HuH-7.5 (cell line): Measurements from ENCODE around the gene AP1S3.
"Not testable (repeated sequence)": the region's sequence is repeated elsewhere in the genome, so short reads cannot be mapped to it uniquely, and the experiment has no call there.

Experiments
- DNase-seq: peaks from one replicate; pipeline ENCODE4 v3.0.0; 2011; ENCODE audit warnings: low spot score

Gene AP1S3

GRCh38 chr2:223801736-223802135 is 35.6 kb downstream of the AP1S3 start:
- DNase-seq, result no peak

GRCh38 chr2:223800908-223801307 is 36.5 kb downstream of the AP1S3 start:
- DNase-seq, result no peak

GRCh38 chr2:223797811-223798721 is 39.3 kb downstream of the AP1S3 start:
- no peak for DNase-seq

GRCh38 chr2:223797037-223797436 is 40.3 kb downstream of the AP1S3 start:
- DNase-seq, result no peak

- DNase-seq, result no peak
Measured at GRCh38 chr2:223789423-223789822, 48.0 kb downstream of the AP1S3 start.

- DNase-seq, result no peak
Measured at GRCh38 chr2:223788826-223789225, 48.6 kb downstream of the AP1S3 start.

- not testable (repeated sequence) for DNase-seq
Measured at GRCh38 chr2:223788106-223788505, 49.3 kb downstream of the AP1S3 start.

- DNase-seq, result no peak
Measured at GRCh38 chr2:223787358-223787757, 50.0 kb downstream of the AP1S3 start.

GRCh38 chr2:223786943-223787342 is 50.4 kb downstream of the AP1S3 start:
- DNase-seq, result no peak

GRCh38 chr2:223786236-223786635 is 51.1 kb downstream of the AP1S3 start:
- no peak for DNase-seq

- DNase-seq, result no peak
Measured at GRCh38 chr2:223784221-223784772, 53.1 kb downstream of the AP1S3 start.

- DNase-seq, result no peak
Measured at GRCh38 chr2:223782629-223783028, 54.8 kb downstream of the AP1S3 start.

GRCh38 chr2:223781560-223781959 is 55.8 kb downstream of the AP1S3 start:
- no peak for DNase-seq

- DNase-seq, result peak; percentile 55
Measured at GRCh38 chr2:223779877-223780276, 57.5 kb downstream of the AP1S3 start.

- DNase-seq, result no peak
Measured at GRCh38 chr2:223774193-223774592, 63.2 kb downstream of the AP1S3 start.

- DNase-seq, result no peak
Measured at GRCh38 chr2:223772363-223772762, 65.0 kb downstream of the AP1S3 start.

GRCh38 chr2:223771475-223771874 is 65.9 kb downstream of the AP1S3 start:
- DNase-seq, result no peak

- DNase-seq, result no peak
Measured at GRCh38 chr2:223768179-223768578, 69.2 kb downstream of the AP1S3 start.

- DNase-seq, result no peak
Measured at GRCh38 chr2:223767341-223767740, 70.0 kb downstream of the AP1S3 start.

- DNase-seq, result no peak
Measured at GRCh38 chr2:223765221-223765785, 72.1 kb downstream of the AP1S3 start.

- no peak for DNase-seq
Measured at GRCh38 chr2:223764796-223765195, 72.6 kb downstream of the AP1S3 start.

GRCh38 chr2:223762853-223763252 is 74.5 kb downstream of the AP1S3 start:
- DNase-seq, result no peak

- DNase-seq, result not testable (repeated sequence)
Measured at GRCh38 chr2:223761746-223762145, 75.6 kb downstream of the AP1S3 start.
